PC-9 (cell line): ENCODE results near the gene AGAP3.

Experiments
- EZH2 ChIP-seq: fragments of 200-600 bp; sonication (generic); IDR thresholded peaks from 2 replicates; pipeline ENCODE4 v1.8.0; 2017; ENCODE audit warnings: antibody characterized with exemption, low read depth
- TF ChIP-seq, protein P1 (sequence below): fragments of 200-600 bp; sonication (generic); conservative IDR thresholded peaks from 2 replicates; pipeline ENCODE4 v1.6.1; 2017; ENCODE audit warnings: mixed run types, antibody characterized with exemption, mild to moderate bottlenecking, moderate library complexity

DNA sequence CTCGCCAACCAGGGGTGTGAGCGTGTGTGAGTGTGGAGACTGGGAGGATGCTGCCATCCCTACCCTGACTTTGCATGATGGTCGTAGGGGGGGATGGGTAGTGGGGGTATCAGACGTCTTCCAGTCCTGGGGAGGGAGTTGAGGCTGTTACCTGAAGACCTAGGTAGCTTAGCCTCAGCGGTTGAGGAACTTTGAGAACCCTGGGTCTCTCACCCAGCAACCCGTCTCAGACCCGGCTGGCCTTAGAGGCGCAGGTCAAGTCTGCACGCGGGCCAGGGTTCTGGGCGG, 24.2 kb upstream of the AGAP3 start:
- no peak for TF ChIP-seq EZH2
- TF ChIP-seq, protein P1, sequence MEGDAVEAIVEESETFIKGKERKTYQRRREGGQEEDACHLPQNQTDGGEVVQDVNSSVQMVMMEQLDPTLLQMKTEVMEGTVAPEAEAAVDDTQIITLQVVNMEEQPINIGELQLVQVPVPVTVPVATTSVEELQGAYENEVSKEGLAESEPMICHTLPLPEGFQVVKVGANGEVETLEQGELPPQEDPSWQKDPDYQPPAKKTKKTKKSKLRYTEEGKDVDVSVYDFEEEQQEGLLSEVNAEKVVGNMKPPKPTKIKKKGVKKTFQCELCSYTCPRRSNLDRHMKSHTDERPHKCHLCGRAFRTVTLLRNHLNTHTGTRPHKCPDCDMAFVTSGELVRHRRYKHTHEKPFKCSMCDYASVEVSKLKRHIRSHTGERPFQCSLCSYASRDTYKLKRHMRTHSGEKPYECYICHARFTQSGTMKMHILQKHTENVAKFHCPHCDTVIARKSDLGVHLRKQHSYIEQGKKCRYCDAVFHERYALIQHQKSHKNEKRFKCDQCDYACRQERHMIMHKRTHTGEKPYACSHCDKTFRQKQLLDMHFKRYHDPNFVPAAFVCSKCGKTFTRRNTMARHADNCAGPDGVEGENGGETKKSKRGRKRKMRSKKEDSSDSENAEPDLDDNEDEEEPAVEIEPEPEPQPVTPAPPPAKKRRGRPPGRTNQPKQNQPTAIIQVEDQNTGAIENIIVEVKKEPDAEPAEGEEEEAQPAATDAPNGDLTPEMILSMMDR: no peak
